GM18909 (cell line): ENCODE results near the gene GNAS.

ENCODE experiments used
- ATAC-seq: cut with Tn5 transposase; IDR thresholded peaks from one replicate; pipeline ENCODE4 v1.9.1; 2021; ENCODE audit warnings: mild to moderate bottlenecking; ENCODE audit not compliant: unreplicated experiment, poor library complexity

The GNAS gene

DNA sequence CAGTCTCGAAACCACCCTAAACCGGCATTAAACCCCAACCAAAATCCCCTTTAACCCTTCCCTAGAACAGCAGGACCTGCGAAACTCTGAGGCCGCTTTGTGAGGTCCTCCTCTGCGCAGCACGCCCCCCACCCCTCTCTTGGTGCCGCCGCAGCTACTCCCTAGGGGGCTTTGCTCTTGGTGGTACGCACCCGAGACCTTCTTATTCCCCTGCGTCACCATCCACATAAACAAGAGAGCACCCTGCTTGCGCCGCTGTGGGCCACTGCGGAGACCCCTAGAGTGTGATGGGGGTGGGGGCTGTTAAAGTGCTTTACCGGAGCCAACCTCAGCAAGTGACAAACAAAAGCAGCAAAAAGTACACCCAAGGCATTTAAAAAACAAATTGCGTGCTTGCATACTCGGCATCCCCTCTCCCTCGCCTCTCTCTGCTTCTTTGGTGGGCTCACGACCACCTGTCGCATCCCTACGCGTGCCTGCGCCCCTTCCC is 502 bp upstream of the GNAS start:
- no peak for ATAC-seq

DNA sequence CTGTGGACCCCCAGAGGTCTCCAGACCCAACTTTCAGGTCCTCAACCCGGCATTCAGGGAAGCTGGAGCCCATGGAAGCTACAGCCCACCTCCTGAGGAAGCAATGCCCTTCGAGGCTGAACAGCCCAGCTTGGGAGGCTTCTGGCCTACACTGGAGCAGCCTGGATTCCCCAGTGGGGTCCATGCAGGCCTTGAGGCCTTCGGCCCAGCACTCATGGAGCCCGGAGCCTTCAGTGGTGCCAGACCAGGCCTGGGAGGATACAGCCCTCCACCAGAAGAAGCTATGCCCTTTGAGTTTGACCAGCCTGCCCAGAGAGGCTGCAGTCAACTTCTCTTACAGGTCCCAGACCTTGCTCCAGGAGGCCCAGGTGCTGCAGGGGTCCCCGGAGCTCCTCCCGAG is 950 bp downstream of the GNAS start:
- ATAC-seq: no peak

GRCh38 chr20:58853976-58854637 is 1.6 kb downstream of the GNAS start:
- ATAC-seq: no peak

DNA sequence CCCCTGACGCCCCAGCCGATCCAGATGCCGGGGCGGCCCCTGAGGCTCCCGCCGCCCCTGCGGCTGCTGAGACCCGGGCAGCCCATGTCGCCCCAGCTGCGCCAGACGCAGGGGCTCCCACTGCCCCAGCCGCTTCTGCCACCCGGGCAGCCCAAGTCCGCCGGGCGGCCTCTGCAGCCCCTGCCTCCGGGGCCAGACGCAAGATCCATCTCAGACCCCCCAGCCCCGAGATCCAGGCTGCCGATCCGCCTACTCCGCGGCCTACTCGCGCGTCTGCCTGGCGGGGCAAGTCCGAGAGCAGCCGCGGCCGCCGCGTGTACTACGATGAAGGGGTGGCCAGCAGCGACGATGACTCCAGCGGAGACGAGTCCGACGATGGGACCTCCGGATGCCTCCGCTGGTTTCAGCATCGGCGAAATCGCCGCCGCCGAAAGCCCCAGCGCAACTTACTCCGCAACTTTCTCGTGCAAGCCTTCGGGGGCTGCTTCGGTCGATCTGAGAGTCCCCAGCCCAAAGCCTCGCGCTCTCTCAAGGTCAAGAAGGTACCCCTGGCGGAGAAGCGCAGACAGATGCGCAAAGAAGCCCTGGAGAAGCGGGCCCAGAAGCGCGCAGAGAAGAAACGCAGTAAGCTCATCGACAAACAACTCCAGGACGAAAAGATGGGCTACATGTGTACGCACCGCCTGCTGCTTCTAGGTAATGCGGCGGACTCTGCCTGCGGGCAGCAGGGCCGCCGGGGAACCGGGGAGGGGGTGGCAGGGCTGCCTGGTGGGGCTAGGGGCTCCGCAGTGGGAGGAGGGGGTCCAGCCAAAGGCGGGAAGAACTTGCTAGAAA is 2.3 kb downstream of the GNAS start:
- no peak for ATAC-seq

DNA sequence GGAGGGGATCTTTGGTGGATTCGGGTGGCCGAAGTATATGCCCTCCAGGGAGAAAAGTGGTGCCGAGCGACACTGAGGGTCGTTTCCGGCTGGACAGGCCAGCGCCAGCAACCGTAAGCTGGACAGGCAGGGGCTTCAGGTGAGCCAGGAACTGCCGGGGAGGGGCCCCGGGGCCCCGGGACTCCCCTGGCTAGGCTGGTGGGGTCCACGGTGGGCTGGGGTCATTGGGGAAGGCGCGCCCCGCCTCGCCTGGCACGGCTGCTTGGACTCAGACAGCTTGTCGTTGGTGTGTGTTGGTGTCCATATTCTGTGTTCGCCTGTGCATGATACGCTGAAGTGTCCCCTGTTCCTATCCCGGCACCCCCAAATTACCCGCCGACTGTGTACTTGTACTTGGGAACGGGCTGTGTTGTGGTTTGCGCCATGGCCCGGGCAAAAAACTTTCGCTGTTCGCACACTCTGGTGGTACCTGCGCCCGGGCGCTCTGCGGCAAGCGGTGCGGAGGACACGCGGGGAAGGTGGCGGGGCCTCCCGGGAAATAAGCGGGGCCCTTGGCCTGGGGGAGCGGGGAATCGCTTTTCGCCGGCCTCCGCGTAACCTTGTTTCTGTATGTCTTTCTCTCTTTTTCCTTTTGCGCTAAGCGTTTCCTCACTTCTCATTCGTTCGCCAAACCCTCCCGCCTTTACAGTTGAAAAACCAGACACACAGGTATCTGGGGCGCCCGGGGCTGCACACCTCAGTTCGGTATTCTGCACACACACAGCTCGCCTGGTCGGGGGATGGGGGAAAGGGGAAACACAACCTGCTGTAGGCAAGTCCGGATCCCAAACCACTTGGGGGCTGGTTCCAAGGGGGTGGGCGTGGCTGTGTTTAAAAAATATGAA is 3.2 kb downstream of the GNAS start:
- no peak for ATAC-seq

DNA sequence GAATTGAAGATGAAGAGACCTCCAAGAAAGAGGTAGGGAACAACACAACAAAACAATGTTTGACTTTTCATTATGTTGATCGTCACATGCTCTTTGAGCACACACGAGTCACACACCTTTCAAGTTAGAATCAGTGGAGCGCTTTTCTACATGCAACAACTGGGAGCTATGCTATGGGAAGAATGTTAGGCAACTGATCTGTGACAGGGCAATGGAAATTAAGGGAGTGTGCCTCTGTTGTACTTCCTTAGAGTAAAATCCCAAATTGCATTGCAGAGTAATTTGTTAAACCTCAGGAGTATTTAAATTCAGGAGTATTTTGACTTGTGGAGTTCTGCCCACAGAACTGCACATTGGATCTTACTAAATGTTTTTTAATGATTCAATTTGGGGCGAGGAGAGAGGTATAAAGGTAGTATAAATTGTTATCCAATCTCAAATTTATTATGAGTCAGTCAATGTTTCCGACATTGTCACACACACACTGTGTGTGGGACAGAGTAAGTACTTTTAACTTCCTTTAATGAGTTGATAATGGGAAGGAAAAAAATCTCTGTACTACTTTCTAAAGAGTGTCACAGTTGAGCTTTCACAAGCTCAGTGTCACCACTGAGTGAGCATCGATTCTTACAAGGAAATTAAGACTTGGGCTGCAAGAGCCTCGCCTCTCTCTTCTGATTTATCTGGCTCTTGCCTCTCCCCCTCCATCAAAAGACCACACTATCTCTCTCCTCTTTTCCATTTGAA is 10.7 kb downstream of the GNAS start:
- ATAC-seq: no peak

DNA sequence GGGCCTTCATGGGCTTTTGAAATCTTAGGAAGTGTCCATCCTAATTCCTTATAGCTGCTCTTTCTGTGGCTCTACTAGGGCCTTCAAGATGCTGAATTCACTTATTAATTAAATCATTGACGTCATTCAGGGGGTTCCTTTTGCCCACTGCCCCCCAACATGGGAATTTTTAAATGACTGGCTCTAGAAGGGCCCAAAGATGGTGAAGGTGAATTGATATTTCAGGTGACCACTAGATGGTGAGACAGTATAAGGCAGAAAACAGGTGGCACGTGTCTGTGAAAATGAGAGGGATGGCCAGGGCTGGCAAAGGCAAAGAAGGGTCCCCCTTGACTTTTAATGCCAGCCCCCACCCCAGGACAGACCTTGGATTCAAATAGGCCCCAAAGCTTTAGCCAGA is 11.8 kb downstream of the GNAS start:
- no peak for ATAC-seq

DNA sequence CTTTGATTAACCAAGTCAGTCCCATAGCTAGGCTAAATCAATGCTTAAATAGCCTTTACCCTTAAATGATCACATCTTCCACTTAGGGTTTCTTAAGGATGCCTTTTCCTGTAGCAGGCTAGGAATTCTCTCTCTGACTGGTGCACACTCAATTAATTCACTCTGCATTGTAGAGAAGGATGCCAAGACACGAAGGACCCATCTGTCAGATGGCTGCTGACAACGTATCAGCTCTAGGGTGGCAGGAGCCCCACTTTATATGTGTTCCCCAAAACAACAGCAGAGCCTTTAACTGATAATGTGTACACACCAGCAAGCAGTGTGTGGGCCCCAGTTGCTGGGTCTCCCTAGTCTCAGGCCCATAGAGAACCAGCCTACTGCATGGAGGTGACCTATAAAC is 13.3 kb downstream of the GNAS start:
- ATAC-seq: no peak

DNA sequence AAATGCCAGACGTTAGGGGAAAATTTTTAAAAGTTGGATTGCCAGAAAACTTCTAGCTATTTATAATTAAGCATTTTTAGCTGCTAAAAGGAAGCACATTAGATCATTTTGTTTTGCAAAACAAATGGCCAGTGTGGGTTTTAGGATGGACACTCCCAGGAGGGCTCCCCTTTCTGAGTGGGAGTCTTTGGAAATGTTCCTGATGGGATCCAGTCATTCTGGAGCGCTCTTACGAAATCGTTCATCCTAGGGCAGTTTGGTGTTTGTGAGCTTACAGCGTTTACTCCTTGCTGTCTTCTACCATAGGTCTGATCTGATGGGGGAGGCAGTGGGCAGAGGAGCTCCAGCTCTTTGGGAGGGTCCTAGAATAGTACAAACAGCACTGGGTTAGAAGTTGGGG is 14.7 kb downstream of the GNAS start:
- ATAC-seq: no peak

DNA sequence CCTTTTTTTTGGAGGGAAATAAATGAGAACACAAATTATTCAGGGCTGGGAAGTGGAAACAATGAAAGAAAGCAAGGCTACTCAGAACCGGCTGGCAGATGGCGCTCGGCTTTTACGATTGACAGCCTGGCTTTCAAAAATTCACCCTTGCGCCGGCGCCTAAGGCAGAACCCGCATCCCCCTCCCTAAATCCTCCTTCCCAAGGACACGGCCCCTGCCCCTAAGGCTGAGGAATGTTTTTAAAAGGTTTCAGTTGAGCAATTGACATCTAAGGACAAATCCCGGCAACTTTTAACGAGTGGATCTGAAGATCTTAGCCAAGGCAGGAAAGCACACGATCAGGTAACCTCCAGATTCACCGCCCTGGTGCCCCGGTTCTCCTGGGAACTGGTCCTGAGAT is 16.3 kb downstream of the GNAS start:
- ATAC-seq: no peak

DNA sequence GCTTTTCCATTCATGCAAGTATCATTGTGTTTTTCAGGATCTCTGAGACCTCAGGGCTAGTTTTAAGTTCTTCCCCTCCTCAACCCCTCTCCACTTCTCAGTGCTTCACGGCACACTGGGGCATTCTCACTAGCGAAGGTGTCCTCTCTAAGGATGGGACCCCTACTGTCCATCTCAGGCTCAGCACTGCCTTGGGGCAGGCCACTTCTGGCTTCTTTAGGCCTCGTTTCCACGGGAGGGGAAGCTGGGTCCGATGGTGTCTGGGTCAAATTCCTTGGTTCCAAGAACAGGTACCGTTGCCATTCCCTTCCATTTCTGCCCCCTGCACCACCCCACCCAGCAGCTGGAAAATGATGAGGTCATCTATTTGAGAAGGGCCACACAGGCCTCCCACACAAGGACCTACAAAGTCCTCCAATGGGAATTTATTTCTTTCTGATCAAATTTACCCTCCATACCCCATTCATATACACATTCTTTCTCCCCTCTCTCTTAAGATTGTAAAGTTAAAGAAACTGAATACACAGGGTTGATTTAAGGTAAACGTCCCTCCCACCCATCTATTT is 17.2 kb downstream of the GNAS start:
- ATAC-seq: no peak

GRCh38 chr20:58870293-58871014 is 17.9 kb downstream of the GNAS start:
- ATAC-seq: peak; percentile 41

GRCh38 chr20:58871533-58872102 is 19.1 kb downstream of the GNAS start:
- ATAC-seq: no peak

- ATAC-seq: no peak
Measured at GRCh38 chr20:58874469-58874868, 22.0 kb downstream of the GNAS start.

DNA sequence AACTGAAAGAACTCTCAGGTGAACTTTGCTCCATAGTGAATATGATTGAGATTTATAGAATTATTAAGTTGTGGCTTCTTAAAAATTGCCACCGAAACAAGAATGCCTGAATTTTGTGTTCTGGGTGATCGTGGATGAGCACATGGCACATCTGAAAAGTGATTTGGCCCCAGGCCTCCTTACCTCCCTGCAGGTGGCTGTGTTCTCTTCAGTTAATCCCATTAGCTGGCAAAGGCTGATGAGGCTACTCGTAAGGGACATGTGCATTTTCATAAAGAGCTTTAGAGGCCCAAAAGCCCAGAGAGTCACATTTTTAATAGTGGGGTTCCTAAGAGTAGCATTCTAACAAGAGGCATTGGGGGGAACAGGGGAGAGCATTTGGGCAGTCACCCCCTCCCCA is 22.6 kb downstream of the GNAS start:
- no peak for ATAC-seq

GRCh38 chr20:58875541-58876134 is 23.1 kb downstream of the GNAS start:
- no peak for ATAC-seq

- no peak for ATAC-seq
Measured at GRCh38 chr20:58876437-58876836, 23.9 kb downstream of the GNAS start.
